ENCODE results near the gene CFAP45.

GRCh38 chr1:159835356-159835755 is 64.6 kb downstream of the CFAP45 start:
- no peak for TF ChIP-seq MAFK (IDR thresholded peaks at IDR 0.05; ENCODE audit: partially characterized antibody)
- no peak for TF ChIP-seq POLR2A (IDR thresholded peaks at IDR 0.05; ENCODE audit: low read length)
- TF ChIP-seq CTCF (IDR thresholded peaks at IDR 0.05): no peak
- no peak for TF ChIP-seq MYC (IDR thresholded peaks at IDR 0.05; ENCODE audit: borderline replicate concordance, low read length)
- TF ChIP-seq JUNB (IDR thresholded peaks at IDR 0.05): no peak
- TF ChIP-seq EP300 (IDR thresholded peaks at IDR 0.05): no peak
- no peak for TF ChIP-seq REST (IDR thresholded peaks at IDR 0.05)
